ENCODE data around the gene TGFB2. TPM values are rescaled to one million over a fixed set of nuclear protein-coding genes. Genes with fewer than 3 reads are reported as not detected.

TGFB2 gene
- polyA plus RNA-seq, 2 of the 4 experiments (the other 2 are of a cell fraction) = 29.7 to 65.8 TPM

- DNase-seq (ENCODE audit: low read depth in 1 of 2, low spot score in 1 of 2) (peak in 1 of 2 experiments; percentile 64), ATAC-seq (peak; percentile 27 to 31; a peak in 3 of 6 replicates), FAIRE-seq (no peak)
- H3K27ac ChIP-seq = peak overlapping the region; percentile 82 to 96
- H3K4me3 ChIP-seq = peak overlapping the region; percentile 83
- ChIA-PET CTCF (interaction anchor here (1.3 kb wide), 1 partner anchor 10 kb away, joined by 3 read pairs; no protein-coding TSS in a partner anchor), POLR2A (no interaction called here)
- H3K9me3 ChIP-seq = no peaks in the 10 kb centered on the region
- H3K4me2 ChIP-seq = peak overlapping the region; percentile 95
- WGBS (ENCODE audit: missing lambda C conversion rate) = 40% methylated on average over 10 of the region's 10 CpGs
- peaks cover 75% of the 10 kb centered on the region for H3K4me1 ChIP-seq
- no peak for TF ChIP-seq HOXA7 (CRISPR knock-in tag; IDR thresholded peaks at IDR 0.05)
- peak in 1 of 2 experiments; percentile 26; a peak in 1 of 5 replicates for TF ChIP-seq RAD21 (conservative IDR thresholded peaks at IDR 0.05 in 1 of 2, IDR thresholded peaks at IDR 0.05 in 1 of 2)
- no peak for TF ChIP-seq ZSCAN20 (CRISPR knock-in tag; IDR thresholded peaks at IDR 0.05)
- TF ChIP-seq FOSL2 (IDR thresholded peaks at IDR 0.05) = no peak
- peak; percentile 46; the same call in 1 of the 2 replicates for TF ChIP-seq FOSL2 (CRISPR knock-in tag; IDR thresholded peaks at IDR 0.05)
- TF ChIP-seq FOXS1 (CRISPR knock-in tag; IDR thresholded peaks at IDR 0.05) = no peak
- peak; percentile 33; the same call in 2 of the 3 replicates for TF ChIP-seq CTCF (IDR thresholded peaks at IDR 0.05)
- TF ChIP-seq CEBPB (IDR thresholded peaks at IDR 0.05) = peak in 1 of 2 experiments; percentile 29; a peak in 2 of 4 replicates
- no peak for TF ChIP-seq RFX5 (IDR thresholded peaks at IDR 0.05)
These were observed 6.4 kb downstream of the TGFB2 start for GRCh38 chr1:218351391-218352074.

- CTCF ChIA-PET = interaction anchor here (0.5 to 0.7 kb wide), 2 partner anchors 11 to 882 kb away, joined by 3 read pairs; no protein-coding TSS in a partner anchor
- H3K4me3 ChIP-seq = no peak overlapping the region
- peak overlapping the region; percentile 82 to 96; a peak in 5 of 6 replicates for H3K27ac ChIP-seq
- WGBS (ENCODE audit: missing lambda C conversion rate) = 94% methylated on average over 8 of the region's 8 CpGs
- TF ChIP-seq ELK1 (IDR thresholded peaks at IDR 0.05; ENCODE audit: low read depth, low read length) (no peak), FOSL2 (IDR thresholded peaks at IDR 0.05) (no peak), FOSL2 (CRISPR knock-in tag; IDR thresholded peaks at IDR 0.05) (no peak), ATOH8 (CRISPR knock-in tag; IDR thresholded peaks at IDR 0.05; ENCODE audit: low read depth) (no peak), ZSCAN20 (CRISPR knock-in tag; IDR thresholded peaks at IDR 0.05) (no peak)
- FAIRE-seq (no peak), ATAC-seq (no peak), DNase-seq (ENCODE audit: low read depth in 1 of 2, low spot score in 1 of 2) (no peak)
- no peaks in the 10 kb centered on the region for H3K9me3 ChIP-seq
- H3K4me2 ChIP-seq = peak overlapping the region; percentile 95
- peaks cover 80% of the 10 kb centered on the region for H3K4me1 ChIP-seq
- POLR2A ChIA-PET = no interaction called here
These were observed 6.9 kb downstream of the TGFB2 start for GRCh38 chr1:218352075-218352438.

GRCh38 chr1:218353656-218354055 is 8.5 kb downstream of the TGFB2 start:
- no peaks in the 10 kb centered on the region for H3K9me3 ChIP-seq
- TF ChIP-seq BHLHE40 (IDR thresholded peaks at IDR 0.05; ENCODE audit: low read depth, low read length) (no peak), BCL3 (IDR thresholded peaks at IDR 0.05) (no peak), SMC3 (IDR thresholded peaks at IDR 0.05) (no peak), EHMT2 (IDR thresholded peaks at IDR 0.05; ENCODE audit: low read depth) (no peak), FOXS1 (CRISPR knock-in tag; IDR thresholded peaks at IDR 0.05) (no peak), FOSL2 (IDR thresholded peaks at IDR 0.05) (no peak), FOSL2 (CRISPR knock-in tag; IDR thresholded peaks at IDR 0.05) (no peak), RCOR1 (IDR thresholded peaks at IDR 0.05; ENCODE audit: low read depth, low read length) (no peak)
- FAIRE-seq (no peak), ATAC-seq (peak in 1 of 2 experiments; percentile 9; a peak in 2 of 6 replicates), DNase-seq (ENCODE audit: low read depth in 1 of 2, low spot score in 1 of 2) (no peak)
- H3K4me1 ChIP-seq = peaks cover 95% of the 10 kb centered on the region
- 86% methylated on average over 4 of the region's 4 CpGs for WGBS (ENCODE audit: missing lambda C conversion rate)
- H3K27ac ChIP-seq = peak overlapping the region in 1 of 2 experiments; percentile 82; a peak in 4 of 6 replicates
- H3K4me2 ChIP-seq = peak overlapping the region; percentile 43
- no peak overlapping the region for H3K4me3 ChIP-seq
- CTCF ChIA-PET = interaction anchor here (1.7 kb wide), 1 partner anchor 15 kb away, joined by 5 read pairs; no protein-coding TSS in a partner anchor
- POLR2A ChIA-PET = no interaction called here
